D721Med (cell line): ENCODE data around the gene QRICH1.

ENCODE experiments used
- DNase-seq: peaks from one replicate; pipeline ENCODE4 v3.0.0; 2011; ENCODE audit warnings: low spot score; ENCODE audit not compliant: insufficient read length
- FAIRE-seq: peaks from 2 replicates; lab custom pipeline; 2011; peaks lifted over from hg19 to GRCh38; lab: Jason Lieb, UNC
- CTCF ChIP-seq: IDR thresholded peaks from 2 replicates; pipeline ENCODE4 v1.5.1; 2012; ENCODE audit warnings: mild to moderate bottlenecking, control low read depth; ENCODE audit not compliant: insufficient read depth; ENCODE audit errors: missing control alignments

Gene QRICH1

GRCh38 chr3:49112262-49112661, 18.4 kb upstream of the QRICH1 start:
- no peak for DNase-seq
- TF ChIP-seq CTCF: no peak
- FAIRE-seq: no peak

DNA sequence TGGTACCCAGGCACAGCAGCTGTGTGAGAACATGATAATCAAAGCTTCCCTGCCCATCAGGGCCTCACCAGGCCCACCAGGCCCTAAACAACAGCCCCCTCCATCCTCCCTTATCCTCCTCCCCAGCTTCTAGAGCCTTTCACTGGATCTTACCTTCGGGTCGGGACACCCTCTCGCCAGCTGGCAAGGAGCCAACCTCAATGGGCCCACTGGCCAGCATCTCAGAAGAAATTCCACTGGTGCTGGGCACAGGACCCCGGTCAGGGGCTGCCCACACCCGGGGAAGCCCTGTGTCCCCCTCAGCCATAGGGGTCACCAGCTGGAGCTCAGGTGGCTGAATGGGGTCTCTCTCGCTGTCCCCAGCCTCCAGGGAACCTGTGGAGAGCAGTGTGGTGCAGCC, 17.5 kb upstream of the QRICH1 start:
- no peak for DNase-seq
- no peak for TF ChIP-seq CTCF
- no peak for FAIRE-seq

DNA sequence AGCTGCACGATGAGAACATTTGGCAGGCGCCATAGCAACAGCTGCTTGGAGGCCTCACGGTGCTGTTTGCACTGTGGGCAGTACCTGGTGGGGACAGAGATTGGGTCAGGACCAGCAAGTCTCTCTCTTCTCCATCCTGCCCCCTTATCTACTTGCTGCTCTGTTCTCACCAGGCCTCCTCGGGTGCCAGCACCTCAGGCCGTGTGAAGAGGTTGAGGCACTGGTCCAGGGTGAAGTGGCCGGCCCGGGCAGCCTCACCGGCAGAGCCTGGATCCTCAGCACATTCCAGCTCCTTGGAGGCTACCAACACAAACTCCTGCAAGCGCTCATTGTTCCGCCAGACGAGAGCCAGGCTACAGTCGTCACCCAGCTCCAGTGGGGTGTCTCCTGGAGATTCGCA, 16.9 kb upstream of the QRICH1 start:
- FAIRE-seq (no peak), DNase-seq (no peak)
- TF ChIP-seq CTCF: no peak

DNA sequence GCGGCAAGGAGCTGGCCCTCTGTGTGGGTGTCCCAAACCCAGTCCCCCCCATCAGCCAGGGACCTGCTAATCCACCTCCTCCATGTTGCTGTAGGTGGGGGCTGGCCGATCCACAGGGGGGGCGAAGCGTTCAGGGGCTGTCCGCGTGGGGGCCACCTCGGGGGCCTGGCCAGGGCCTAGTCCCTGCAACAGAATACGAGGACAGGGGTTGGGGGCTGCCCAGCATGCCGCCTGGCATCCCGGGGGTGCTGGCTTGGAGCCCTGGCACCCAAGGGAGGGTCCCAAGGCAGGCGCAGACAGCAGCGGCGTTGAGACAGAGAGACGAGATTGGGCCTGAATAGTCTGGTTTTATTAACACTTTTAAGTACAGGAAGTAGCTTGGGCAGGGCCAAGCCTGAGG, 14.5 kb upstream of the QRICH1 start:
- TF ChIP-seq CTCF: no peak
- DNase-seq (no peak), FAIRE-seq (no peak)

- FAIRE-seq: no peak
- TF ChIP-seq CTCF: no peak
- DNase-seq: peak; percentile 95
These were observed 10.8 kb upstream of the QRICH1 start, which contains the start of gene QARS1 for GRCh38 chr3:49104427-49105291. Gene QARS1 (minus strand): TSS chr3:49104757. CDS start chr3:49104733, 24 bp downstream.

DNA sequence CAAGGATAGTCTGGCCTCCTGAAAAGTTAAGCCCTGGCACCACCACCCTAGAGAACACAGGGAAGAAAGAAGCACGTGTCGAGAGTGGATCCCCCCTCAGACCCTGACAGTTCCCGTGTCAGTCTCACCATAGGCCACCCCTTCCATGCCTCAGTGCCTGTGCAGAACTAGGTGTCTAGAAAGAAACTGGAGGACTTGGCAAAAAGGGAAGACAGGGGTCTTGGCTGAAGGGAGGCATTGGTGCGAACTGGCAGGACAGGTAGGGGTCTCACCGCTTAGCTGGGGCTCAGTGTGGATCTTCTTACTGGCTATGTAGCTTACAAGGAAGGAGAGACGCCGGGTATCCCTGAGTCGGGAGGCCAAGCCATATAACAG, 10.2 kb upstream of the QRICH1 start:
- DNase-seq (no peak), FAIRE-seq (no peak)
- no peak for TF ChIP-seq CTCF

GRCh38 chr3:49100046-49100615, 6.3 kb upstream of the QRICH1 start:
- no peak for DNase-seq
- no peak for FAIRE-seq
- TF ChIP-seq CTCF: no peak
